GM23338 (cell line): ENCODE data around the gene PTGR3.

ENCODE experiments used
- EZH2 ChIP-seq: fragments of 200-600 bp; sonication (generic); IDR thresholded peaks from one replicate; pipeline ENCODE4 v1.8.0; 2017; ENCODE audit warnings: antibody characterized with exemption, mild to moderate bottlenecking, low read depth; ENCODE audit not compliant: unreplicated experiment
- EZH2phosphoT487 ChIP-seq: fragments of 200-600 bp; sonication (generic); IDR thresholded peaks from one replicate; pipeline ENCODE4 v1.8.1; 2018; ENCODE audit warnings: antibody characterized with exemption; ENCODE audit not compliant: unreplicated experiment
- NANOG ChIP-seq: IDR thresholded peaks from 2 replicates; pipeline ENCODE4 v1.6.1; 2016; ENCODE audit warnings: antibody characterized with exemption, borderline replicate concordance
- POLR2AphosphoS5 ChIP-seq: IDR thresholded peaks from 2 replicates; pipeline ENCODE4 v1.6.1; 2016; ENCODE audit warnings: antibody characterized with exemption, low read depth
- ZNF114 ChIP-seq: fragments of 250-450 bp; sonication (Bioruptor Pico); IDR thresholded peaks from 2 replicates; pipeline ENCODE4 v1.5.0; 2020; ENCODE audit warnings: mild to moderate bottlenecking, moderate library complexity
- TF ChIP-seq, protein P1 (sequence below): IDR thresholded peaks from one replicate; pipeline ENCODE4 v1.6.1; 2018; ENCODE audit warnings: antibody characterized with exemption; ENCODE audit not compliant: unreplicated experiment
- TF ChIP-seq, protein P2 (sequence below), 2 experiments: fragments of 200-600 bp in 1 of 2; sonication (generic) in 1 of 2; conservative IDR thresholded peaks; 2 replicates each; pipeline versions ENCODE4 v1.5.1 to v1.6.1; 2016 to 2017; ENCODE audit warnings: antibody characterized with exemption in 2 of 2, low read depth in 2 of 2, mild to moderate bottlenecking in 2 of 2, moderate library complexity in 1 of 2
- TF ChIP-seq, protein P3 (sequence below): fragments of 250-450 bp; sonication (Bioruptor Pico); IDR thresholded peaks from 2 replicates; pipeline ENCODE4 v1.5.0; 2020; ENCODE audit warnings: mild to moderate bottlenecking, moderate library complexity

DNA sequence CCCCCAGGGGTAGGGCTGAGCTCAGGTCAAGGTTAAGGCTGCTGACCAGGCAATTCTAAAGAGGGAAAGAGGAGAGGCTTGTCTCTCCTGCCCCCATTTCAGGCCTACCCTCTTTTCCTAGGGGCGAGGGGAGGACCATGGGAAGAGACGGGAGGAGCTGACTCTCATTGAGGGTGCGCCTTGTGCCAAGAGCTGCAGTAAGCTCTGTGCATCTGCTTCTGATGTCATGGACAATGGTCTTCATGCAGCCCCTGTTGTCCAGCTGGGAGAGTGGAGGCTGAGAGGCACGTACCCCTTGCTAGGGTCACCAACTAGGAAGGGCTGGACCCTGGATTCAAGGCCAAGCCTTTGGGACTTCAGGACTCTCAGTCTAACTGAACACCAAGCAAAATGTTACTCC, 45.2 kb downstream of the PTGR3 start:
- TF ChIP-seq, protein P1, sequence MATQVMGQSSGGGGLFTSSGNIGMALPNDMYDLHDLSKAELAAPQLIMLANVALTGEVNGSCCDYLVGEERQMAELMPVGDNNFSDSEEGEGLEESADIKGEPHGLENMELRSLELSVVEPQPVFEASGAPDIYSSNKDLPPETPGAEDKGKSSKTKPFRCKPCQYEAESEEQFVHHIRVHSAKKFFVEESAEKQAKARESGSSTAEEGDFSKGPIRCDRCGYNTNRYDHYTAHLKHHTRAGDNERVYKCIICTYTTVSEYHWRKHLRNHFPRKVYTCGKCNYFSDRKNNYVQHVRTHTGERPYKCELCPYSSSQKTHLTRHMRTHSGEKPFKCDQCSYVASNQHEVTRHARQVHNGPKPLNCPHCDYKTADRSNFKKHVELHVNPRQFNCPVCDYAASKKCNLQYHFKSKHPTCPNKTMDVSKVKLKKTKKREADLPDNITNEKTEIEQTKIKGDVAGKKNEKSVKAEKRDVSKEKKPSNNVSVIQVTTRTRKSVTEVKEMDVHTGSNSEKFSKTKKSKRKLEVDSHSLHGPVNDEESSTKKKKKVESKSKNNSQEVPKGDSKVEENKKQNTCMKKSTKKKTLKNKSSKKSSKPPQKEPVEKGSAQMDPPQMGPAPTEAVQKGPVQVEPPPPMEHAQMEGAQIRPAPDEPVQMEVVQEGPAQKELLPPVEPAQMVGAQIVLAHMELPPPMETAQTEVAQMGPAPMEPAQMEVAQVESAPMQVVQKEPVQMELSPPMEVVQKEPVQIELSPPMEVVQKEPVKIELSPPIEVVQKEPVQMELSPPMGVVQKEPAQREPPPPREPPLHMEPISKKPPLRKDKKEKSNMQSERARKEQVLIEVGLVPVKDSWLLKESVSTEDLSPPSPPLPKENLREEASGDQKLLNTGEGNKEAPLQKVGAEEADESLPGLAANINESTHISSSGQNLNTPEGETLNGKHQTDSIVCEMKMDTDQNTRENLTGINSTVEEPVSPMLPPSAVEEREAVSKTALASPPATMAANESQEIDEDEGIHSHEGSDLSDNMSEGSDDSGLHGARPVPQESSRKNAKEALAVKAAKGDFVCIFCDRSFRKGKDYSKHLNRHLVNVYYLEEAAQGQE = no peak
- TF ChIP-seq, protein P2, sequence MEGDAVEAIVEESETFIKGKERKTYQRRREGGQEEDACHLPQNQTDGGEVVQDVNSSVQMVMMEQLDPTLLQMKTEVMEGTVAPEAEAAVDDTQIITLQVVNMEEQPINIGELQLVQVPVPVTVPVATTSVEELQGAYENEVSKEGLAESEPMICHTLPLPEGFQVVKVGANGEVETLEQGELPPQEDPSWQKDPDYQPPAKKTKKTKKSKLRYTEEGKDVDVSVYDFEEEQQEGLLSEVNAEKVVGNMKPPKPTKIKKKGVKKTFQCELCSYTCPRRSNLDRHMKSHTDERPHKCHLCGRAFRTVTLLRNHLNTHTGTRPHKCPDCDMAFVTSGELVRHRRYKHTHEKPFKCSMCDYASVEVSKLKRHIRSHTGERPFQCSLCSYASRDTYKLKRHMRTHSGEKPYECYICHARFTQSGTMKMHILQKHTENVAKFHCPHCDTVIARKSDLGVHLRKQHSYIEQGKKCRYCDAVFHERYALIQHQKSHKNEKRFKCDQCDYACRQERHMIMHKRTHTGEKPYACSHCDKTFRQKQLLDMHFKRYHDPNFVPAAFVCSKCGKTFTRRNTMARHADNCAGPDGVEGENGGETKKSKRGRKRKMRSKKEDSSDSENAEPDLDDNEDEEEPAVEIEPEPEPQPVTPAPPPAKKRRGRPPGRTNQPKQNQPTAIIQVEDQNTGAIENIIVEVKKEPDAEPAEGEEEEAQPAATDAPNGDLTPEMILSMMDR (conservative IDR thresholded peaks at IDR 0.05; ENCODE audit: low read depth in 2 of 2) = no peak
- TF ChIP-seq POLR2AphosphoS5 = no peak
- no peak for TF ChIP-seq EZH2phosphoT487
- TF ChIP-seq EZH2 = no peak
- no peak for TF ChIP-seq ZNF114 (CRISPR knock-in tag)
- no peak for TF ChIP-seq NANOG
- TF ChIP-seq, protein P3, sequence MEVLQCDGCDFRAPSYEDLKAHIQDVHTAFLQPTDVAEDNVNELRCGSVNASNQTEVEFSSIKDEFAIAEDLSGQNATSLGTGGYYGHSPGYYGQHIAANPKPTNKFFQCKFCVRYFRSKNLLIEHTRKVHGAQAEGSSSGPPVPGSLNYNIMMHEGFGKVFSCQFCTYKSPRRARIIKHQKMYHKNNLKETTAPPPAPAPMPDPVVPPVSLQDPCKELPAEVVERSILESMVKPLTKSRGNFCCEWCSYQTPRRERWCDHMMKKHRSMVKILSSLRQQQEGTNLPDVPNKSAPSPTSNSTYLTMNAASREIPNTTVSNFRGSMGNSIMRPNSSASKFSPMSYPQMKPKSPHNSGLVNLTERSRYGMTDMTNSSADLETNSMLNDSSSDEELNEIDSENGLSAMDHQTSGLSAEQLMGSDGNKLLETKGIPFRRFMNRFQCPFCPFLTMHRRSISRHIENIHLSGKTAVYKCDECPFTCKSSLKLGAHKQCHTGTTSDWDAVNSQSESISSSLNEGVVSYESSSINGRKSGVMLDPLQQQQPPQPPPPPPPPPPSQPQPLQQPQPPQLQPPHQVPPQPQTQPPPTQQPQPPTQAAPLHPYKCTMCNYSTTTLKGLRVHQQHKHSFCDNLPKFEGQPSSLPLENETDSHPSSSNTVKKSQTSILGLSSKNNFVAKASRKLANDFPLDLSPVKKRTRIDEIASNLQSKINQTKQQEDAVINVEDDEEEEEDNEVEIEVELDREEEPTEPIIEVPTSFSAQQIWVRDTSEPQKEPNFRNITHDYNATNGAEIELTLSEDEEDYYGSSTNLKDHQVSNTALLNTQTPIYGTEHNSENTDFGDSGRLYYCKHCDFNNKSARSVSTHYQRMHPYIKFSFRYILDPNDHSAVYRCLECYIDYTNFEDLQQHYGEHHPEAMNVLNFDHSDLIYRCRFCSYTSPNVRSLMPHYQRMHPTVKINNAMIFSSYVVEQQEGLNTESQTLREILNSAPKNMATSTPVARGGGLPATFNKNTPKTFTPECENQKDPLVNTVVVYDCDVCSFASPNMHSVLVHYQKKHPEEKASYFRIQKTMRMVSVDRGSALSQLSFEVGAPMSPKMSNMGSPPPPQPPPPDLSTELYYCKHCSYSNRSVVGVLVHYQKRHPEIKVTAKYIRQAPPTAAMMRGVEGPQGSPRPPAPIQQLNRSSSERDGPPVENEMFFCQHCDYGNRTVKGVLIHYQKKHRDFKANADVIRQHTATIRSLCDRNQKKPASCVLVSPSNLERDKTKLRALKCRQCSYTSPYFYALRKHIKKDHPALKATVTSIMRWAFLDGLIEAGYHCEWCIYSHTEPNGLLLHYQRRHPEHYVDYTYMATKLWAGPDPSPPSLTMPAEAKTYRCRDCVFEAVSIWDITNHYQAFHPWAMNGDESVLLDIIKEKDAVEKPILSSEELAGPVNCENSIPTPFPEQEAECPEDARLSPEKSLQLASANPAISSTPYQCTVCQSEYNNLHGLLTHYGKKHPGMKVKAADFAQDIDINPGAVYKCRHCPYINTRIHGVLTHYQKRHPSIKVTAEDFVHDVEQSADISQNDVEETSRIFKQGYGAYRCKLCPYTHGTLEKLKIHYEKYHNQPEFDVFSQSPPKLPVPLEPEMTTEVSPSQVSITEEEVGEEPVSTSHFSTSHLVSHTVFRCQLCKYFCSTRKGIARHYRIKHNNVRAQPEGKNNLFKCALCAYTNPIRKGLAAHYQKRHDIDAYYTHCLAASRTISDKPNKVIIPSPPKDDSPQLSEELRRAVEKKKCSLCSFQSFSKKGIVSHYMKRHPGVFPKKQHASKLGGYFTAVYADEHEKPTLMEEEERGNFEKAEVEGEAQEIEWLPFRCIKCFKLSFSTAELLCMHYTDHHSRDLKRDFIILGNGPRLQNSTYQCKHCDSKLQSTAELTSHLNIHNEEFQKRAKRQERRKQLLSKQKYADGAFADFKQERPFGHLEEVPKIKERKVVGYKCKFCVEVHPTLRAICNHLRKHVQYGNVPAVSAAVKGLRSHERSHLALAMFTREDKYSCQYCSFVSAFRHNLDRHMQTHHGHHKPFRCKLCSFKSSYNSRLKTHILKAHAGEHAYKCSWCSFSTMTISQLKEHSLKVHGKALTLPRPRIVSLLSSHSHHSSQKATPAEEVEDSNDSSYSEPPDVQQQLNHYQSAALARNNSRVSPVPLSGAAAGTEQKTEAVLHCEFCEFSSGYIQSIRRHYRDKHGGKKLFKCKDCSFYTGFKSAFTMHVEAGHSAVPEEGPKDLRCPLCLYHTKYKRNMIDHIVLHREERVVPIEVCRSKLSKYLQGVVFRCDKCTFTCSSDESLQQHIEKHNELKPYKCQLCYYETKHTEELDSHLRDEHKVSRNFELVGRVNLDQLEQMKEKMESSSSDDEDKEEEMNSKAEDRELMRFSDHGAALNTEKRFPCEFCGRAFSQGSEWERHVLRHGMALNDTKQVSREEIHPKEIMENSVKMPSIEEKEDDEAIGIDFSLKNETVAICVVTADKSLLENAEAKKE (CRISPR knock-in tag) = no peak
